DOHH2 (cell line): ENCODE results near the gene ODAD2.

Experiments
- H3F3A ChIP-seq: fragments of 200-600 bp; sonication (generic), shearing (Covaris generic); 2 replicates; pipeline ENCODE4 v1.6.0; 2016; ENCODE audit warnings: antibody characterized with exemption, mild to moderate bottlenecking; ENCODE audit not compliant: control insufficient read depth, insufficient read depth
- H3K27ac ChIP-seq: fragments of 200-600 bp; sonication (generic); 2 replicates; pipeline ENCODE4 v1.5.1; 2014; ENCODE audit warnings: low read depth, mild to moderate bottlenecking, low read length, moderate library complexity
- H3K27me3 ChIP-seq: fragments of 200-600 bp; sonication (generic); 2 replicates; pipeline ENCODE4 v1.6.1; 2014; ENCODE audit warnings: mild to moderate bottlenecking, low read length, mixed read lengths; ENCODE audit not compliant: control insufficient read depth
- H3K36me3 ChIP-seq: fragments of 200-600 bp; sonication (generic); 2 replicates; pipeline ENCODE4 v1.6.1; 2014; ENCODE audit warnings: mild to moderate bottlenecking, low read length, moderate library complexity, mixed read lengths; ENCODE audit not compliant: control insufficient read depth
- H3K4me1 ChIP-seq: fragments of 200-600 bp; sonication (generic); 2 replicates; pipeline ENCODE4 v1.6.1; 2014; ENCODE audit warnings: mild to moderate bottlenecking, low read length, mixed read lengths; ENCODE audit not compliant: control insufficient read depth
- H3K4me2 ChIP-seq: fragments of 200-600 bp; sonication (generic); 2 replicates; pipeline ENCODE4 v1.6.0; 2014; ENCODE audit warnings: mild to moderate bottlenecking, low read length, moderate library complexity
- H3K4me3 ChIP-seq: fragments of 200-600 bp; sonication (generic); 2 replicates; pipeline ENCODE4 v1.5.1; 2014; ENCODE audit warnings: mild to moderate bottlenecking, low read length, mixed read lengths
- H3K79me2 ChIP-seq: fragments of 200-600 bp; sonication (generic); 2 replicates; pipeline ENCODE4 v1.6.1; 2014; ENCODE audit warnings: mild to moderate bottlenecking, low read length, mixed read lengths; ENCODE audit not compliant: control insufficient read depth
- H3K9me2 ChIP-seq: fragments of 200-600 bp; sonication (generic); replicated peaks from 2 replicates; pipeline ENCODE4 v1.6.1; 2014; ENCODE audit warnings: mild to moderate bottlenecking, low read length, mixed read lengths; ENCODE audit not compliant: control insufficient read depth
- H3K9me3 ChIP-seq: fragments of 200-600 bp; sonication (generic); 2 replicates; pipeline ENCODE4 v1.6.1; 2014; ENCODE audit warnings: antibody characterized with exemption, low read length, mixed read lengths; ENCODE audit not compliant: control insufficient read depth, insufficient read depth
- H4K20me1 ChIP-seq: fragments of 200-600 bp; sonication (generic); 2 replicates; pipeline ENCODE4 v1.6.0; 2014; ENCODE audit warnings: low read depth, mild to moderate bottlenecking, antibody characterized with exemption, low read length, moderate library complexity; ENCODE audit not compliant: control insufficient read depth, insufficient read depth
- EZH2phosphoT487 ChIP-seq: fragments of 200-600 bp; sonication (generic); IDR thresholded peaks from 2 replicates; pipeline ENCODE4 v1.6.1; 2017; ENCODE audit warnings: borderline replicate concordance, mild to moderate bottlenecking, antibody characterized with exemption, low read length, moderate library complexity, mixed read lengths
- TF ChIP-seq, protein P1 (sequence below): fragments of 200-600 bp; sonication (generic); IDR thresholded peaks from one replicate; pipeline ENCODE4 v1.5.1; 2014; ENCODE audit warnings: antibody characterized with exemption, mild to moderate bottlenecking, low read depth, low read length; ENCODE audit not compliant: poor library complexity, severe bottlenecking

ODAD2 gene

DNA sequence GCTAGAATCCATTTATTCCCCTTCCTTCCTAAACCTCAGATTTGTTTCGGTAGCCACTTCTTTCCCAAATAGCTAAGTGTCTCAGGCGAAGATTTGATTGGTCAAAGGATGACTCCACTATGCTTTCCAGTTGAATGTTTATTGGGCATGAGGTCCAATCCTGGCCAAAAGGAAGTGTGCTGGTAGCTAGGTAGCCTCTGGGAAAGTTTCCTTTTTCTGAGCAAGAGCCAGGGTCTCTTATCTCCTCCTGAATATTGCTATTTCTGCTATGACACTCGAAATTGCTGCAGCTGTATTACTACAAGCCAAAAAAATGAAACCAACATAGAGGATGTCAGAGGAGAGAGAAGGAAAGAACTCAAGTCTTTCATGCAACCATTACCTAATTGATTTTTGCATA lies 199.8 kb downstream of the ODAD2 start:
- H3K27ac ChIP-seq = no peak overlapping the region
- no peaks in the 10 kb centered on the region for H3K79me2 ChIP-seq
- no peaks in the 10 kb centered on the region for H3F3A ChIP-seq
- no peaks in the 10 kb centered on the region for H4K20me1 ChIP-seq
- H3K4me2 ChIP-seq = no peak overlapping the region
- no peaks in the 10 kb centered on the region for H3K4me1 ChIP-seq
- TF ChIP-seq, protein P1, sequence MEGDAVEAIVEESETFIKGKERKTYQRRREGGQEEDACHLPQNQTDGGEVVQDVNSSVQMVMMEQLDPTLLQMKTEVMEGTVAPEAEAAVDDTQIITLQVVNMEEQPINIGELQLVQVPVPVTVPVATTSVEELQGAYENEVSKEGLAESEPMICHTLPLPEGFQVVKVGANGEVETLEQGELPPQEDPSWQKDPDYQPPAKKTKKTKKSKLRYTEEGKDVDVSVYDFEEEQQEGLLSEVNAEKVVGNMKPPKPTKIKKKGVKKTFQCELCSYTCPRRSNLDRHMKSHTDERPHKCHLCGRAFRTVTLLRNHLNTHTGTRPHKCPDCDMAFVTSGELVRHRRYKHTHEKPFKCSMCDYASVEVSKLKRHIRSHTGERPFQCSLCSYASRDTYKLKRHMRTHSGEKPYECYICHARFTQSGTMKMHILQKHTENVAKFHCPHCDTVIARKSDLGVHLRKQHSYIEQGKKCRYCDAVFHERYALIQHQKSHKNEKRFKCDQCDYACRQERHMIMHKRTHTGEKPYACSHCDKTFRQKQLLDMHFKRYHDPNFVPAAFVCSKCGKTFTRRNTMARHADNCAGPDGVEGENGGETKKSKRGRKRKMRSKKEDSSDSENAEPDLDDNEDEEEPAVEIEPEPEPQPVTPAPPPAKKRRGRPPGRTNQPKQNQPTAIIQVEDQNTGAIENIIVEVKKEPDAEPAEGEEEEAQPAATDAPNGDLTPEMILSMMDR = no peak
- no peak for TF ChIP-seq EZH2phosphoT487
- no peaks in the 10 kb centered on the region for H3K27me3 ChIP-seq
- no peak overlapping the region for H3K4me3 ChIP-seq
- no peaks in the 10 kb centered on the region for H3K36me3 ChIP-seq
- no peaks in the 10 kb centered on the region for H3K9me3 ChIP-seq
- H3K9me2 ChIP-seq = no peaks in the 10 kb centered on the region; the same call in 1 of the 2 replicates

- TF ChIP-seq EZH2phosphoT487 = no peak
- TF ChIP-seq, protein P1 = peak; percentile 32
- no peaks in the 10 kb centered on the region for H3F3A ChIP-seq
- H3K4me1 ChIP-seq = no peaks in the 10 kb centered on the region
- H3K9me3 ChIP-seq = no peaks in the 10 kb centered on the region
- H3K27me3 ChIP-seq = no peaks in the 10 kb centered on the region
- no peaks in the 10 kb centered on the region for H3K36me3 ChIP-seq
- H3K4me2 ChIP-seq = no peak overlapping the region
- H3K79me2 ChIP-seq = no peaks in the 10 kb centered on the region
- H4K20me1 ChIP-seq = no peaks in the 10 kb centered on the region
- no peak overlapping the region for H3K27ac ChIP-seq
- no peak overlapping the region for H3K4me3 ChIP-seq
- no peaks in the 10 kb centered on the region; the same call in 1 of the 2 replicates for H3K9me2 ChIP-seq
These were observed 204.7 kb downstream of the ODAD2 start for GRCh38 chr10:27794157-27794556.

- Histone ChIP-seq H3K9me2 (no peaks in the 10 kb centered on the region; the same call in 1 of the 2 replicates), H3K36me3 (no peaks in the 10 kb centered on the region), H4K20me1 (no peaks in the 10 kb centered on the region), H3F3A (no peaks in the 10 kb centered on the region), H3K79me2 (no peaks in the 10 kb centered on the region), H3K27me3 (no peaks in the 10 kb centered on the region), H3K4me1 (no peaks in the 10 kb centered on the region), H3K4me2 (no peak overlapping the region), H3K9me3 (no peaks in the 10 kb centered on the region), H3K4me3 (no peak overlapping the region), H3K27ac (no peak overlapping the region)
- TF ChIP-seq, protein P1 = no peak
- no peak for TF ChIP-seq EZH2phosphoT487
These were observed 206.7 kb downstream of the ODAD2 start for GRCh38 chr10:27792216-27792615.

DNA sequence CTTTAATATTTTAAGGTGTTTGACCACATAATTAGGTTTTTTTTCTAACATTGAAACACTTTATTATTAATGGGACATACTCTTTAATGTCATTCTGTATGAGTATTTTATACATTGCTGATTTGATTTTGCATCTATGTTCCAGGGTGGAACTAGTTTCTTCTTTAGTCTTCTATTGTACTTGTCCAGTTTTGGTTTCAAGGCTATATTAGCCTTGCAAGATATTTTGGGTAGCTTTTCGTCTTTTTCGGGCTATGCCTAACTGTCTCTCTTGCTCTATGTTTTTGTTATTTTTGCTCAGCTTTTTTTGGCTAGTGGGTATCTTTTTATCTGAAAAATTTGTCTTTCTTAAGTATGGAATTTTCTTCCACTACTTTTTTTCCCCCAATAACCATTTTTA lies 214.6 kb downstream of the ODAD2 start:
- Histone ChIP-seq H3K4me1 (no peaks in the 10 kb centered on the region), H3K9me3 (no peaks in the 10 kb centered on the region), H3K4me2 (no peak overlapping the region), H3K4me3 (no peak overlapping the region), H3K27me3 (0 out of 2 replicates have a peak, but pooled peaks cover 3% of the 10 kb centered on the region), H3K36me3 (no peaks in the 10 kb centered on the region), H3K9me2 (no peaks in the 10 kb centered on the region), H3K27ac (no peak overlapping the region), H3F3A (no peaks in the 10 kb centered on the region), H4K20me1 (no peaks in the 10 kb centered on the region), H3K79me2 (no peaks in the 10 kb centered on the region)
- no peak for TF ChIP-seq EZH2phosphoT487
- TF ChIP-seq, protein P1 = no peak
